ENCODE data around the gene BCS1L. TPM values are rescaled to one million over a fixed set of nuclear protein-coding genes. Genes with fewer than 3 reads are reported as not detected.

The BCS1L gene
- total and polyA plus RNA-seq, 2 of the 13 experiments (the other 11 are each of a cell fraction or from before 2014, with no cell fraction given): 48.9 to 76.0 TPM

- peak; percentile 10; the same call in 1 of the 2 replicates for TF ChIP-seq SATB2 (CRISPR knock-in tag; IDR thresholded peaks at IDR 0.05)
- TF ChIP-seq IRF2 (CRISPR knock-in tag; IDR thresholded peaks at IDR 0.05): peak; percentile 86; the same call in 1 of the 2 replicates
- TF ChIP-seq SMC3 (IDR thresholded peaks at IDR 0.05; ENCODE audit: low read length): peak; percentile 27; the same call in 1 of the 2 replicates
- peak; percentile 67; the same call in 1 of the 2 replicates for TF ChIP-seq ZMAT3 (CRISPR knock-in tag; conservative IDR thresholded peaks at IDR 0.05)
- peak; percentile 78 for TF ChIP-seq BHLHE40 (IDR thresholded peaks at IDR 0.05; ENCODE audit: low read length)
- TF ChIP-seq ZNF883 (CRISPR knock-in tag; IDR thresholded peaks at IDR 0.05; ENCODE audit: not compliant biosample characterization): peak; percentile 96
- TF ChIP-seq, protein P1, sequence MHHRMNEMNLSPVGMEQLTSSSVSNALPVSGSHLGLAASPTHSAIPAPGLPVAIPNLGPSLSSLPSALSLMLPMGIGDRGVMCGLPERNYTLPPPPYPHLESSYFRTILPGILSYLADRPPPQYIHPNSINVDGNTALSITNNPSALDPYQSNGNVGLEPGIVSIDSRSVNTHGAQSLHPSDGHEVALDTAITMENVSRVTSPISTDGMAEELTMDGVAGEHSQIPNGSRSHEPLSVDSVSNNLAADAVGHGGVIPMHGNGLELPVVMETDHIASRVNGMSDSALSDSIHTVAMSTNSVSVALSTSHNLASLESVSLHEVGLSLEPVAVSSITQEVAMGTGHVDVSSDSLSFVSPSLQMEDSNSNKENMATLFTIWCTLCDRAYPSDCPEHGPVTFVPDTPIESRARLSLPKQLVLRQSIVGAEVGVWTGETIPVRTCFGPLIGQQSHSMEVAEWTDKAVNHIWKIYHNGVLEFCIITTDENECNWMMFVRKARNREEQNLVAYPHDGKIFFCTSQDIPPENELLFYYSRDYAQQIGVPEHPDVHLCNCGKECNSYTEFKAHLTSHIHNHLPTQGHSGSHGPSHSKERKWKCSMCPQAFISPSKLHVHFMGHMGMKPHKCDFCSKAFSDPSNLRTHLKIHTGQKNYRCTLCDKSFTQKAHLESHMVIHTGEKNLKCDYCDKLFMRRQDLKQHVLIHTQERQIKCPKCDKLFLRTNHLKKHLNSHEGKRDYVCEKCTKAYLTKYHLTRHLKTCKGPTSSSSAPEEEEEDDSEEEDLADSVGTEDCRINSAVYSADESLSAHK (CRISPR knock-in tag; IDR thresholded peaks at IDR 0.05; ENCODE audit: borderline replicate concordance): no peak
- TF ChIP-seq SP4 (CRISPR knock-in tag; IDR thresholded peaks at IDR 0.05): peak; percentile 94
- TF ChIP-seq PHB2 (IDR thresholded peaks at IDR 0.05; ENCODE audit: partially characterized antibody): no peak
- TF ChIP-seq, protein P2, sequence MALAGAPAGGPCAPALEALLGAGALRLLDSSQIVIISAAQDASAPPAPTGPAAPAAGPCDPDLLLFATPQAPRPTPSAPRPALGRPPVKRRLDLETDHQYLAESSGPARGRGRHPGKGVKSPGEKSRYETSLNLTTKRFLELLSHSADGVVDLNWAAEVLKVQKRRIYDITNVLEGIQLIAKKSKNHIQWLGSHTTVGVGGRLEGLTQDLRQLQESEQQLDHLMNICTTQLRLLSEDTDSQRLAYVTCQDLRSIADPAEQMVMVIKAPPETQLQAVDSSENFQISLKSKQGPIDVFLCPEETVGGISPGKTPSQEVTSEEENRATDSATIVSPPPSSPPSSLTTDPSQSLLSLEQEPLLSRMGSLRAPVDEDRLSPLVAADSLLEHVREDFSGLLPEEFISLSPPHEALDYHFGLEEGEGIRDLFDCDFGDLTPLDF (CRISPR knock-in tag; IDR thresholded peaks at IDR 0.05): peak; percentile 95
- peak; percentile 95 for TF ChIP-seq MAZ (IDR thresholded peaks at IDR 0.05; ENCODE audit: borderline replicate concordance, low read depth, low read length)
- peak; percentile 99 for TF ChIP-seq MAZ (CRISPR knock-in tag; IDR thresholded peaks at IDR 0.05; ENCODE audit: low read depth)
- TF ChIP-seq DMAP1 (CRISPR knock-in tag; IDR thresholded peaks at IDR 0.05): peak; percentile 91
- peak; percentile 93 for TF ChIP-seq SAP130 (CRISPR knock-in tag; IDR thresholded peaks at IDR 0.05; ENCODE audit: low read depth)
- TF ChIP-seq RARG (CRISPR knock-in tag; IDR thresholded peaks at IDR 0.05; ENCODE audit: low read depth): no peak
- TF ChIP-seq HMG20B (CRISPR knock-in tag; conservative IDR thresholded peaks at IDR 0.05): no peak
- TF ChIP-seq ZNF781 (CRISPR knock-in tag; IDR thresholded peaks at IDR 0.05; ENCODE audit: borderline replicate concordance, not compliant biosample characterization): peak; percentile 47
- TF ChIP-seq, protein P3, sequence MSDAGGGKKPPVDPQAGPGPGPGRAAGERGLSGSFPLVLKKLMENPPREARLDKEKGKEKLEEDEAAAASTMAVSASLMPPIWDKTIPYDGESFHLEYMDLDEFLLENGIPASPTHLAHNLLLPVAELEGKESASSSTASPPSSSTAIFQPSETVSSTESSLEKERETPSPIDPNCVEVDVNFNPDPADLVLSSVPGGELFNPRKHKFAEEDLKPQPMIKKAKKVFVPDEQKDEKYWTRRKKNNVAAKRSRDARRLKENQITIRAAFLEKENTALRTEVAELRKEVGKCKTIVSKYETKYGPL (CRISPR knock-in tag; IDR thresholded peaks at IDR 0.05): 0 out of 2 replicates have a peak, but pooled peaks have one; percentile 13
- peak; percentile 77; the same call in 1 of the 2 replicates for TF ChIP-seq ZNF674 (CRISPR knock-in tag; IDR thresholded peaks at IDR 0.05; ENCODE audit: low read depth)
- TF ChIP-seq ONECUT2 (CRISPR knock-in tag; IDR thresholded peaks at IDR 0.05): no peak; the same call in 1 of the 2 replicates
- TF ChIP-seq MZF1 (CRISPR knock-in tag; IDR thresholded peaks at IDR 0.05; ENCODE audit: borderline replicate concordance): no peak
- TF ChIP-seq ZNF749 (CRISPR knock-in tag; IDR thresholded peaks at IDR 0.05; ENCODE audit: borderline replicate concordance): peak; percentile 88
- TF ChIP-seq ZNF891 (CRISPR knock-in tag; IDR thresholded peaks at IDR 0.05): peak; percentile 99
- TF ChIP-seq, protein P4, sequence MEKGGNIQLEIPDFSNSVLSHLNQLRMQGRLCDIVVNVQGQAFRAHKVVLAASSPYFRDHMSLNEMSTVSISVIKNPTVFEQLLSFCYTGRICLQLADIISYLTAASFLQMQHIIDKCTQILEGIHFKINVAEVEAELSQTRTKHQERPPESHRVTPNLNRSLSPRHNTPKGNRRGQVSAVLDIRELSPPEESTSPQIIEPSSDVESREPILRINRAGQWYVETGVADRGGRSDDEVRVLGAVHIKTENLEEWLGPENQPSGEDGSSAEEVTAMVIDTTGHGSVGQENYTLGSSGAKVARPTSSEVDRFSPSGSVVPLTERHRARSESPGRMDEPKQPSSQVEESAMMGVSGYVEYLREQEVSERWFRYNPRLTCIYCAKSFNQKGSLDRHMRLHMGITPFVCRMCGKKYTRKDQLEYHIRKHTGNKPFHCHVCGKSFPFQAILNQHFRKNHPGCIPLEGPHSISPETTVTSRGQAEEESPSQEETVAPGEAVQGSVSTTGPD (CRISPR knock-in tag; IDR thresholded peaks at IDR 0.05): no peak
Measured at GRCh38 chr2:218710687-218711549, 51.4 kb downstream of the BCS1L start, which contains the start of gene TTLL4 (continued).

Measured in HepG2 (cell line).